Measurements from ENCODE around the gene ASXL3.

Gene ASXL3

GRCh38 chr18:33735428-33735827 is 157.4 kb downstream of the ASXL3 start:
- DNase-seq: no peak

GRCh38 chr18:33741760-33742159 is 163.7 kb downstream of the ASXL3 start:
- DNase-seq: no peak

GRCh38 chr18:33744032-33744697 is 166.1 kb downstream of the ASXL3 start:
- no peak for DNase-seq

GRCh38 chr18:33745151-33745795 is 167.3 kb downstream of the ASXL3 start:
- DNase-seq: no peak

GRCh38 chr18:33745871-33746545 is 168.0 kb downstream of the ASXL3 start:
- no peak for DNase-seq

GRCh38 chr18:33749834-33750233 is 171.8 kb downstream of the ASXL3 start:
- no peak for DNase-seq

GRCh38 chr18:33750366-33750765 is 172.3 kb downstream of the ASXL3 start:
- no peak for DNase-seq

- peak; percentile 18 for DNase-seq
Measured at GRCh38 chr18:33751613-33752221, 173.7 kb downstream of the ASXL3 start.

GRCh38 chr18:33755391-33755790 is 177.4 kb downstream of the ASXL3 start:
- DNase-seq: no peak

- peak; percentile 94 for DNase-seq
Measured at GRCh38 chr18:33755931-33756560, 178.0 kb downstream of the ASXL3 start.

GRCh38 chr18:33757037-33757436 is 179.0 kb downstream of the ASXL3 start:
- peak; percentile 70 for DNase-seq

GRCh38 chr18:33761363-33761762 is 183.3 kb downstream of the ASXL3 start:
- DNase-seq: peak; percentile 38

- no peak for DNase-seq
Measured at GRCh38 chr18:33781429-33781828, 203.4 kb downstream of the ASXL3 start.
